GM06990 (cell line): ENCODE data around the gene FGFR4.

Experiments
- DNase-seq: peaks from one replicate; pipeline ENCODE4 v3.0.0-alpha.2; 2011; ENCODE audit not compliant: insufficient read length; ENCODE audit errors: extremely low read depth
- H3K27me3 ChIP-seq: replicated peaks from 2 replicates; pipeline ENCODE4 v1.6.0; 2011; ENCODE audit warnings: low read length; ENCODE audit not compliant: control insufficient read depth, insufficient read depth
- H3K36me3 ChIP-seq: 2 replicates; pipeline ENCODE4 v1.5.1; 2011; ENCODE audit warnings: low read length; ENCODE audit not compliant: control insufficient read depth, insufficient read depth
- H3K4me3 ChIP-seq: replicated peaks from 2 replicates; pipeline ENCODE4 v1.5.1; 2011; ENCODE audit warnings: low read depth, mild to moderate bottlenecking, control low read depth, low read length
- CTCF ChIP-seq: IDR thresholded peaks from 2 replicates; pipeline ENCODE4 v1.5.1; 2011; ENCODE audit warnings: low read length, control low read depth, mild to moderate bottlenecking, inconsistent platforms; ENCODE audit not compliant: insufficient read depth, poor library complexity, severe bottlenecking

FGFR4 gene

GRCh38 chr5:177091232-177091631 is 4.5 kb downstream of the FGFR4 start:
- TF ChIP-seq CTCF = no peak
- Histone ChIP-seq H3K27me3 (peaks cover 1% of the 10 kb centered on the region), H3K4me3 (no peak overlapping the region), H3K36me3 (no peaks in the 10 kb centered on the region)
- DNase-seq = no peak

- DNase-seq = no peak
- no peaks in the 10 kb centered on the region for H3K36me3 ChIP-seq
- H3K27me3 ChIP-seq = peaks cover 1% of the 10 kb centered on the region
- no peak overlapping the region for H3K4me3 ChIP-seq
- TF ChIP-seq CTCF = no peak
These were observed 5.7 kb downstream of the FGFR4 start for GRCh38 chr5:177092178-177093081.

- no peak for TF ChIP-seq CTCF
- Histone ChIP-seq H3K4me3 (no peak overlapping the region), H3K36me3 (no peaks in the 10 kb centered on the region), H3K27me3 (peaks cover 1% of the 10 kb centered on the region)
- DNase-seq = no peak
These were observed 6.5 kb downstream of the FGFR4 start for GRCh38 chr5:177093082-177093712.

GRCh38 chr5:177093803-177094202 is 7.1 kb downstream of the FGFR4 start:
- DNase-seq = no peak
- H3K27me3 ChIP-seq = peaks cover 1% of the 10 kb centered on the region
- TF ChIP-seq CTCF = no peak
- no peaks in the 10 kb centered on the region for H3K36me3 ChIP-seq
- no peak overlapping the region for H3K4me3 ChIP-seq

- DNase-seq = no peak
- no peak overlapping the region for H3K4me3 ChIP-seq
- peaks cover 1% of the 10 kb centered on the region for H3K27me3 ChIP-seq
- TF ChIP-seq CTCF = no peak
- H3K36me3 ChIP-seq = no peaks in the 10 kb centered on the region
These were observed 7.7 kb downstream of the FGFR4 start for GRCh38 chr5:177094224-177095087.
